ENCODE data around the gene NAA11.

The NAA11 gene

DNA sequence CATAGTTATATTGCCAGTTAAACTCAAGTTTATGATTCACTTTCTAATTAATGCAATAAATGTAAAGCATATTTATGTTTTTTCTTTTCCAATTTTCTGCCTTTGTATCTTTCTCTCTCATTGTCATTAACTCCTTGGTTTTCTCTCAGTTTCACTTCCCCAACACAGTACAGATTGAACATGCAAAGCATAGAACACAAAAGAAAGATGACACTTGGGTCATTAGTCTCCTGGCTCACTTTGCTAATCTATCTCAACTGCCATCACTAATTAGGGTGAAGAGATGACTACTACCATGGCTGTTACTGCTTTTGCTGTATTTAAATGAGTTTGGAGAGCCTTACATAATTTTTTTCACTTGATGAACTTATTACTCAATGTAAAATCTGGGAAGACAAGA, 12.3 kb upstream of the NAA11 start:
- no peak overlapping the region for H3K4me3 Mint-ChIP-seq
- H3K4me1 Mint-ChIP-seq = no peaks in the 10 kb centered on the region
- no peak overlapping the region for H3K27ac Mint-ChIP-seq (ENCODE audit: low read depth)
- H3K27me3 Mint-ChIP-seq = no peaks in the 10 kb centered on the region
- peaks cover 26% of the 10 kb centered on the region for H3K9me3 Mint-ChIP-seq
- no peak for ATAC-seq (replicated peaks; ENCODE audit: extremely low read depth, poor library complexity, severe bottlenecking)
- H3K36me3 Mint-ChIP-seq (ENCODE audit: insufficient read depth) = no peaks in the 10 kb centered on the region
- DNase-seq (ENCODE audit: low spot score in 2 of 2) = no peak

DNA sequence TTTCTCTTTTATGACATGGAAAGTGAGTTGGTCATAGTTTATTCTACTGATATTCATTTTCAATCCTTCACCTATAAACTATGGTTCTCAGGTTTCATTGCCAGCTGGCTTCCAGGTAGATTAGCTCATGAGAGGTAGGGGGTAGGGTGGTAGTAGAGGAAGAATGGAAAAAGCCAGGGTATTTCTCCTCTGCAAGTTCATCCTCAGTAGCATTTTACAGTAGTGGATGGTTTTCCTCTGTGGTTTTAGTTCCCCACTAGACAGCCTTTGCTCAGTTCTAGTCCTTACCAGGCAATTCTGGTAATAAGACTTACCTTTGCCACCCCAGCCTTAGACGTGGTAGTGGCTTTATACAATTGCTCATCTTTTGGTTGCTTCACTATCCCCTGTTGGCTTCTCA, 8.9 kb upstream of the NAA11 start:
- no peak overlapping the region for H3K27ac Mint-ChIP-seq (ENCODE audit: low read depth)
- ATAC-seq (replicated peaks; ENCODE audit: extremely low read depth, poor library complexity, severe bottlenecking) (no peak), DNase-seq (ENCODE audit: low spot score in 2 of 2) (no peak)
- H3K27me3 Mint-ChIP-seq = no peaks in the 10 kb centered on the region
- no peaks in the 10 kb centered on the region for H3K4me1 Mint-ChIP-seq
- H3K9me3 Mint-ChIP-seq = peaks cover 7% of the 10 kb centered on the region
- no peak overlapping the region for H3K4me3 Mint-ChIP-seq
- H3K36me3 Mint-ChIP-seq (ENCODE audit: insufficient read depth) = no peaks in the 10 kb centered on the region

DNA sequence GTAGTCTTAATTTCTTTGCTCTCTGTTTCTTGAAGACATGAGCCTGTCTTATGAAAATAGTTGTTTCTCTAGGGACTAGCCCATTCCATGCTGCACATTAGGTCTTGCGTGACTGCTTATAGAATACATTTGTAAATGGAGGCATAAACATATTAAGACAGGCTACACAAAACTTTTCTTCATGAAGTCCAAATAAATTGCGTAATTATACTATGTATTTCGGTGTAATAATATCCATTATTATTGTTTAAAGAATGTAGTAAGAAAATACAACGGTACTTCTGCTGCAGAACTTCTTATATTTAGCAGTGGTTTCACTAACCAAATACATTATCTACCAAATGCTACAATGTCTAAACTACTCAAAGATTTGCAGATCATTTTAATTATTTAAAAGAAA, 8.5 kb upstream of the NAA11 start:
- Mint-ChIP-seq H3K36me3 (ENCODE audit: insufficient read depth) (no peaks in the 10 kb centered on the region), H3K4me1 (no peaks in the 10 kb centered on the region), H3K9me3 (peaks cover 7% of the 10 kb centered on the region), H3K27me3 (no peaks in the 10 kb centered on the region), H3K27ac (ENCODE audit: low read depth) (no peak overlapping the region), H3K4me3 (no peak overlapping the region)
- DNase-seq (ENCODE audit: low spot score in 2 of 2) (no peak), ATAC-seq (replicated peaks; ENCODE audit: extremely low read depth, poor library complexity, severe bottlenecking) (no peak)

DNA sequence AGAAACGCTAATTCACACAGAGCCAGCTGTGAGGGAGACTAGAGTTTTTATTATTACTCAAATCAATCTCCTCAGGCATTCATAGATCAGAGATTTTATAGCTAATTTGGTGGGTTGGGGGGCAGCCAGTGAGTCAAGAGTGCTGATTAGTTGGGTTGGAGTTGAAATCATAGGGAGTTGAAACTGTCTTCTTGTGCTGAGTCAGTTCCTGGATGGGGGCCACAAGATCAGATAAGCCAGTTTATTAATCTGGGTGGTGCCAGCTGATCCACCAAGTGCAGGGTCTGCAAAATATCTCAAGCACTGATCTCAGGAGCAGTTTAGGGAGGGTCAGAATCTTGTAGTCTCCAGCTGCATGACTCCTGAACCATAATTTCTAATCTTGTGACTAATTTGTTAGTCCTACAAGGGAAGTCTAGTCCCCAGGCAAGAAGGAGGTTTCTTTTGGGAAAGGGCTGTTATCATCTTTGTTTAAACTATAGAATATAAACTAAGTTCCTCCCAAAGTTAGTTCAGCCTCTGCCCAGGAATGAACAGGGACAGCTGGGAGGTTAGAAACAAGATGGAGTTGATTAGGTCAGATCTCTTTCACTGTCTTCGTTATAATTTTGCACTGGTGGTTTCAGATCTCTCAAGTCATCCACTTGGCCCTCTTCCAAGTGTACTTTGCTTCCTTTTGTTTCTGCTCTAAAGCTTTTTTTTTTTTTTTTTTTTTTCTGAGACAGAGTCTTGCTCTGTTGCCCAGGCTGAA, 5.4 kb upstream of the NAA11 start:
- Mint-ChIP-seq H3K9me3 (no peaks in the 10 kb centered on the region), H3K4me3 (no peak overlapping the region), H3K4me1 (no peaks in the 10 kb centered on the region), H3K36me3 (ENCODE audit: insufficient read depth) (no peaks in the 10 kb centered on the region), H3K27ac (ENCODE audit: low read depth) (no peak overlapping the region), H3K27me3 (no peaks in the 10 kb centered on the region)
- DNase-seq (ENCODE audit: low spot score in 2 of 2) (no peak), ATAC-seq (replicated peaks; ENCODE audit: extremely low read depth, poor library complexity, severe bottlenecking) (no peak)

DNA sequence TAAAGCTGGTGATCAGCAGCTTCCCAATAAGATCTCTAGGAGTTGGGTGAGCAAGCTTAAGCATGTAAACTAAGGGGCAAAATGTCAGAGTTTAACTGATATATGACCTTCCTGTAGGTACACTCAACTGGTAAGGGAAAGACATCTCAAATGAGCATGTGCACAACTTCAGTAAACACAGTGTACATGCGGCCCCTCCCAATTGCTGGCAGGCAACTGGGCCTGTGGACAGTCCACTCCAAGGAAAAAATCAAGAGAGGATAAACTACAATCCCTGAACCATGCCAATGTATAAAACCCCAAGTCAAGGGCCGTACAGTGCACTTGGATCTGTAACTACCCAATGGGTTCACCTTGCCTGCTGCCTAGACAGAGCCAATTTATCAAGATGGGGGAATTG, 4.9 kb upstream of the NAA11 start:
- Mint-ChIP-seq H3K27me3 (no peaks in the 10 kb centered on the region), H3K36me3 (ENCODE audit: insufficient read depth) (no peaks in the 10 kb centered on the region), H3K4me1 (no peaks in the 10 kb centered on the region), H3K27ac (ENCODE audit: low read depth) (no peak overlapping the region), H3K9me3 (no peaks in the 10 kb centered on the region), H3K4me3 (no peak overlapping the region)
- ATAC-seq (replicated peaks; ENCODE audit: extremely low read depth, poor library complexity, severe bottlenecking) = no peak
- DNase-seq (ENCODE audit: low spot score in 2 of 2) = no peak

DNA sequence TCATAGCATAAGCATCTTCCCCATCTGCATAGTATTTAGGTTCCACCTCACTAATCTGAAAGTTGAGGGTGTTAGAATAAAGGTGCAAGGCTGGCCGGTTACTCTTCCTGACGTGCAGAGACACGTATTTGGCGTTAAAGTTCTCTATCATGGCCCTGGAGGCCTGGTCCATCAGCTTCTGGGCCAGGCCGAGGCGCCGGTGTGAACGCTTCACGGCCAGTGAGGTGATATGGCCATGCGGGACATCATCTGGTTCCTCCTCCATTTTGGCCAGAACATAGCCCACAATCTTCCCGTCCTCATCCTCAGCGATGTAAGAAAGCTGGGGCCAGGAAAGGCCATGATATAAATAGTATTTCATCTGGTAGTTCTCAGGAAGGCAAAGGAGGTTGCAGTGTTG, 425 bp downstream of the NAA11 start:
- DNase-seq (ENCODE audit: low spot score in 2 of 2) (no peak), ATAC-seq (replicated peaks; ENCODE audit: extremely low read depth, poor library complexity, severe bottlenecking) (no peak)
- no peak overlapping the region for H3K27ac Mint-ChIP-seq (ENCODE audit: low read depth)
- no peaks in the 10 kb centered on the region for H3K27me3 Mint-ChIP-seq
- no peaks in the 10 kb centered on the region for H3K9me3 Mint-ChIP-seq
- H3K36me3 Mint-ChIP-seq (ENCODE audit: insufficient read depth) = no peaks in the 10 kb centered on the region
- no peaks in the 10 kb centered on the region for H3K4me1 Mint-ChIP-seq
- H3K4me3 Mint-ChIP-seq = no peak overlapping the region

DNA sequence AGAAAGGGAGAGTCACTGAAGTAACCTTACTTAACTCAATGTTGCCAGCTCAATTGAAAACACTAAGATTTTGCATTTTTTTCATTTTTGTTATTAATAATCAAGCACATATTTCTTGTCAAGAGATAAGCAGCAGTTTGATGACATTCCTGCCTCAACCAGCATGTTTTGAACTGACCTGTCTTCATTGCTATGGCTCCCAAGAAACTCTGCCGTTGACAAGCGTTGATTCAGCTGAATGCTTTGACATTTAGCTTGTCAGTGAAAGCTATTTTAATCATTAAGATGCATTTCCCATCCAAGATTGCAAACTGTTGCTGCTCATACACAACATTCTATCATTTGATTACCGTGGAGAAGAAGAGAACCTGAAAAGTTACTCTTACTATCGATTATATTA, 5.9 kb downstream of the NAA11 start:
- Mint-ChIP-seq H3K36me3 (ENCODE audit: insufficient read depth) (peaks cover 2% of the 10 kb centered on the region), H3K9me3 (no peaks in the 10 kb centered on the region), H3K27me3 (no peaks in the 10 kb centered on the region), H3K27ac (ENCODE audit: low read depth) (no peak overlapping the region), H3K4me1 (no peaks in the 10 kb centered on the region), H3K4me3 (no peak overlapping the region)
- no peak for DNase-seq (ENCODE audit: low spot score in 2 of 2)
- no peak for ATAC-seq (replicated peaks; ENCODE audit: extremely low read depth, poor library complexity, severe bottlenecking)

DNA sequence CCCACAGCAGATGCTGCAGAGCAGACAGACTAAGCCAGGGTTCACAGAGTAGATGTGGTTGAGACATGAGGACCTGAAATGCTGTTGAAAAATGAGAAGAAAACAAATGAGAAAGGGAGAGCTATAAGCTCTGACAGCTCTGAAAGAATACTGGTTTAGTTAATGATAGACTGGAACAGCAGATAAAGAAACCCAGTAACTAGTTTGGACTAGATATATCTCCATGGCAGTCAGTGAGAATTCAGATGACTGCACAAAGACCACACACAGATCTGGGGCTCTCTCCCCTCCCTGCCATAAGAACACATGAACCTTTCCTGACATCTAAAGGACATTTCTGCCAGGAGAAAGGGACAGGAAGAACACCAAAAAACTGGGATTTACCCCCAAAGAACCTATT, 8.2 kb downstream of the NAA11 start:
- H3K4me3 Mint-ChIP-seq = no peak overlapping the region
- H3K4me1 Mint-ChIP-seq = no peaks in the 10 kb centered on the region

DNA sequence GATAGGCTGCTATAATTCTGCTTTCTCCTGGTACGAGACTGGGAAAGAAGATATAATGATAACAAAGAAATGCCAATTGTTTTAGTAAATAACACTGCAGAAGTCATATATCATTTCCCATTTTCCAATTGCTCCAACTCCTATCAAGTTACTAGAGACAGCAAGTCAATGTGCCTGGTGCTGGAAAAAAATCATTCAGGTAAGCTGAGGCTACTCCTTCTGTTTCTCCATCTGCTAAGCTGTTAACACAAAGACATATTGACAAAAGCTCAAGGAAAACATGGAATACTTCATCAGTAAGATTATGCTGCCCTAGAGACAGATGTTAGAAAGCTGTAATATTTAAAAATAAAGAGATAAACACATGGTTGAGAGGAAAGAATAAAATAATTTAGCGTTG, 10.0 kb downstream of the NAA11 start:
- Mint-ChIP-seq H3K4me3 (no peak overlapping the region), H3K27me3 (no peaks in the 10 kb centered on the region), H3K27ac (ENCODE audit: low read depth) (no peak overlapping the region), H3K4me1 (no peaks in the 10 kb centered on the region), H3K9me3 (no peaks in the 10 kb centered on the region), H3K36me3 (ENCODE audit: insufficient read depth) (peaks cover 2% of the 10 kb centered on the region)
- DNase-seq (ENCODE audit: low spot score in 2 of 2) (no peak), ATAC-seq (replicated peaks; ENCODE audit: extremely low read depth, poor library complexity, severe bottlenecking) (no peak)

More for the DNA sequence above, 8.2 kb downstream of the NAA11 start:
- H3K9me3 Mint-ChIP-seq = no peaks in the 10 kb centered on the region
- H3K27me3 Mint-ChIP-seq = no peaks in the 10 kb centered on the region
- ATAC-seq (replicated peaks; ENCODE audit: extremely low read depth, poor library complexity, severe bottlenecking) (no peak), DNase-seq (ENCODE audit: low spot score in 2 of 2) (no peak)
- H3K36me3 Mint-ChIP-seq (ENCODE audit: insufficient read depth) = peaks cover 2% of the 10 kb centered on the region
- H3K27ac Mint-ChIP-seq (ENCODE audit: low read depth) = no peak overlapping the region

DNA sequence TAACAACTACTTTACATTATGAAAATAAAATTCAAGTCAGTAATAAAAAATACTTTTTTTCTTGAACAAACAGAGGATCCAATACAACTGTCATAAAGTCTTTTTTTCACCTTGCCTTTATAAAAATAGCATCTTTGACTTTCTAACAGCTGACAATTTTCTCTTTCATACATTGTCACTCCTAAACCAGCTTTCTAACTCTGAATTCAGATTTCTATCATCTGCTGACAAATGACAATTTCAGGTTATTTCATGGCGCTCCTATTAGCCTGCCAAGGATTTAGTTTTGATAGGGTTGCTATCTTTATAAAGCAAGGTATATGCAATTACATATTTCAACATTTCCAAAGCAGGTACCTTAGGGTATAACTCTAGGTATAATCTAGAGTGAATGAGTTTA, 14.6 kb downstream of the NAA11 start:
- DNase-seq (ENCODE audit: low spot score in 2 of 2) = no peak
- ATAC-seq (replicated peaks; ENCODE audit: extremely low read depth, poor library complexity, severe bottlenecking) = no peak
- Mint-ChIP-seq H3K27ac (ENCODE audit: low read depth) (no peak overlapping the region), H3K27me3 (no peaks in the 10 kb centered on the region), H3K4me3 (no peak overlapping the region), H3K9me3 (peaks cover 5% of the 10 kb centered on the region), H3K4me1 (no peaks in the 10 kb centered on the region), H3K36me3 (ENCODE audit: insufficient read depth) (peaks cover 2% of the 10 kb centered on the region)

DNA sequence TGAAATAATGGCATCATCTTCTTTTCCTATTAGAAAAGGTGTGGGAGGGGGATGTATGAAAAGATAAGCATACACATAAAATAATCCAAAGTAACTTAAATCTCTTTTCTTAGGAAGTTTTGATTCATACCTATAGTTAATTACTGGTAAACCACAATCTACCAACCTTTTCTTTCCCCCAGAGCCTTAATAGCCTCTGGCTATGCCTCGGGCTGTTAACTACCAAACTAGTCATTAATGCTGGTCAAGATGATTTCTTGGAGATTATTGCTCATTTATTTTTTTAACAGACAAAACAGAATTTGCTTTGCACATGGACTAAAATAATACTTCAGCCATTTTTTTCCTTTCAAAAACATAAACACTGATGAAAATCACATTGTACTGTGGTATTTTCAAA, 16.9 kb downstream of the NAA11 start:
- Mint-ChIP-seq H3K4me1 (no peaks in the 10 kb centered on the region), H3K4me3 (no peak overlapping the region), H3K27ac (ENCODE audit: low read depth) (no peak overlapping the region), H3K36me3 (ENCODE audit: insufficient read depth) (no peaks in the 10 kb centered on the region), H3K9me3 (peaks cover 5% of the 10 kb centered on the region), H3K27me3 (no peaks in the 10 kb centered on the region)
- ATAC-seq (replicated peaks; ENCODE audit: extremely low read depth, poor library complexity, severe bottlenecking) = no peak
- no peak for DNase-seq (ENCODE audit: low spot score in 2 of 2)

DNA sequence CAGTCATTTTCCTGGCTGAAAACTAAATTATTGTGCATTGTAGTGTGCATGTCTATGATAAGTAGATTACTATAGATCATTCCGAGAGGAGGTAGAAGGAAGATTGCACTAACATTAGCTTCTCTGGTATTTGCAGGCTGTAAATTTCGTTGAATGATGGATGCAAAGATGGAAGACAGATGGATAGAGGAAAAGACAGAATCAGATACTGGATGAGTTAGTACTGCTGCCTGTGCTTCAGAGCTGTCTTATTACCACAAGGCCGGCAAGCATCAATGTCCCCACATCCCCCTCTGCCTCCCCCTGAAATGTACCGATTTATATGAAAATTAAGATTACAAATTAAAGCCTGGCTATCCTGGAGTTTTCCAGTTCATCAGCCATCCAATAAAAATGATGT, 17.7 kb downstream of the NAA11 start:
- no peaks in the 10 kb centered on the region for H3K36me3 Mint-ChIP-seq (ENCODE audit: insufficient read depth)
- H3K27ac Mint-ChIP-seq (ENCODE audit: low read depth) = no peak overlapping the region

DNA sequence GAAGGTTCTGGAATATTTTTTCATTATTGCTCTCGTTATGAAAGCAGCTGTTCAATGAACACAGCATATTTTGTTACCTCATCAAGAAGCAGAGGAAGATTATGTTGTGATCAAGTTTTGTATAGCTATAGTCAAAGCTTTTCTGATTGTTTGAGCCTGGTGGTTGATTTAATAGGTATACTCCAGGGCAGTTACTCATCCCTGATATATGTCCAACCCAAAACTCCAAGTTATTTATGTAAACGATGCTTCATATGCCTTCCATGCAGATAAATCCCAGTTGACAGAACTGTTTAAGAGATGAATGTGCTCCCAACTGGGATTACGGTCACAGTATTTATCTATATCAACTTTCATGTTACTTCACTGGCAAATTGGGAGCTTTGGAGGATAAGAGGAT, 19.1 kb downstream of the NAA11 start:
- no peak overlapping the region for H3K27ac Mint-ChIP-seq (ENCODE audit: low read depth)
- ATAC-seq (replicated peaks; ENCODE audit: extremely low read depth, poor library complexity, severe bottlenecking) = no peak
- DNase-seq (ENCODE audit: low spot score in 2 of 2) = no peak

More for the DNA sequence above, 17.7 kb downstream of the NAA11 start:
- no peak for DNase-seq (ENCODE audit: low spot score in 2 of 2)
- Mint-ChIP-seq H3K27me3 (no peaks in the 10 kb centered on the region), H3K4me1 (no peaks in the 10 kb centered on the region), H3K4me3 (no peak overlapping the region), H3K9me3 (peaks cover 5% of the 10 kb centered on the region)
- no peak for ATAC-seq (replicated peaks; ENCODE audit: extremely low read depth, poor library complexity, severe bottlenecking)

More for the DNA sequence above, 19.1 kb downstream of the NAA11 start:
- Mint-ChIP-seq H3K27me3 (no peaks in the 10 kb centered on the region), H3K9me3 (peaks cover 5% of the 10 kb centered on the region), H3K36me3 (ENCODE audit: insufficient read depth) (no peaks in the 10 kb centered on the region), H3K4me3 (no peak overlapping the region), H3K4me1 (no peaks in the 10 kb centered on the region)

All from central memory CD8-positive, alpha-beta T cell (primary cell).